GM23338 (cell line): ENCODE data around the gene CNGB1.
"Not testable (repeated sequence)": the region's sequence is repeated elsewhere in the genome, so short reads cannot be mapped to it uniquely, and the experiment has no call there.

Experiments
- CTCF ChIP-seq, 2 experiments: fragments of 200-600 bp in 1 of 2; sonication (generic) in 1 of 2; conservative IDR thresholded peaks; 2 replicates each; pipeline versions ENCODE4 v1.5.1 to v1.6.1; 2016 to 2017; ENCODE audit warnings: antibody characterized with exemption in 2 of 2, low read depth in 2 of 2, mild to moderate bottlenecking in 2 of 2, moderate library complexity in 1 of 2
- EZH2 ChIP-seq: fragments of 200-600 bp; sonication (generic); IDR thresholded peaks from one replicate; pipeline ENCODE4 v1.8.0; 2017; ENCODE audit warnings: antibody characterized with exemption, mild to moderate bottlenecking, low read depth; ENCODE audit not compliant: unreplicated experiment
- EZH2phosphoT487 ChIP-seq: fragments of 200-600 bp; sonication (generic); IDR thresholded peaks from one replicate; pipeline ENCODE4 v1.8.1; 2018; ENCODE audit warnings: antibody characterized with exemption; ENCODE audit not compliant: unreplicated experiment
- JUNB ChIP-seq: IDR thresholded peaks from one replicate; pipeline ENCODE4 v1.6.1; 2016; ENCODE audit warnings: antibody characterized with exemption; ENCODE audit not compliant: unreplicated experiment
- NANOG ChIP-seq: IDR thresholded peaks from 2 replicates; pipeline ENCODE4 v1.6.1; 2016; ENCODE audit warnings: antibody characterized with exemption, borderline replicate concordance
- POLR2AphosphoS5 ChIP-seq: IDR thresholded peaks from 2 replicates; pipeline ENCODE4 v1.6.1; 2016; ENCODE audit warnings: antibody characterized with exemption, low read depth
- STAT1 ChIP-seq: IDR thresholded peaks from one replicate; pipeline ENCODE4 v1.6.1; 2016; ENCODE audit warnings: antibody characterized with exemption; ENCODE audit not compliant: unreplicated experiment
- ZNF331 ChIP-seq: fragments of 250-450 bp; sonication (Bioruptor Pico); IDR thresholded peaks from 2 replicates; pipeline ENCODE4 v1.5.0; 2020; ENCODE audit warnings: low read depth, mild to moderate bottlenecking, moderate library complexity

- not testable (repeated sequence) for TF ChIP-seq CTCF (conservative IDR thresholded peaks at IDR 0.05; ENCODE audit: low read depth in 2 of 2); EZH2phosphoT487; NANOG; EZH2; ZNF331 (CRISPR knock-in tag); POLR2AphosphoS5; JUNB; STAT1
Observed at GRCh38 chr16:57941901-57942300, 29.0 kb downstream of the CNGB1 start.
